HepG2 (cell line): Measurements from ENCODE around the gene ANAPC1. TPM values are rescaled to one million over a fixed set of nuclear protein-coding genes. Genes with fewer than 3 reads are reported as not detected.

Source experiments
- ATAC-seq: fragments of 200-7000 bp; cut with Tn5 transposase; 3 replicates; pipeline ENCODE4 v1.9.1; 2020; ENCODE audit warnings: mild to moderate bottlenecking, moderate library complexity
- BruUV-seq: library from RNA; stranded (reverse); fragments of 400-500 nt; replicated peaks from 2 replicates; lab custom pipeline; 2021; lab: Mats Ljungman, UMichigan
- CTCF ChIA-PET: fragments of 300-600 bp; formaldehyde crosslinking; extraction: SDS; loops from one replicate; lab custom pipeline; 2021; ENCODE audit warnings: low total read pairs, inconsistent platforms, low intra/inter-chr PET ratio; lab: Yijun Ruan, JAX
- POLR2A ChIA-PET: fragments of 350-600 bp; sonication (Branson Sonifier 250); formaldehyde crosslinking; loops from one replicate; lab custom pipeline; 2020; ENCODE audit warnings: antibody characterized with exemption, inconsistent platforms; lab: Yijun Ruan, JAX
- DNase-seq: peaks from one replicate; pipeline ENCODE4 v3.0.0-alpha.2; 2015; ENCODE audit warnings: low spot score
- FAIRE-seq: peaks from 3 replicates; lab custom pipeline; 2011; peaks lifted over from hg19 to GRCh38; lab: Jason Lieb, UNC
- H2AFZ ChIP-seq: one replicate; pipeline ENCODE4 v1.6.1; 2011; ENCODE audit warnings: low read length, inconsistent platforms
- H3K27ac ChIP-seq: fragments of 300-600 bp; 3 replicates; pipeline ENCODE4 v1.8.0; 2011; ENCODE audit warnings: mixed run types, mild to moderate bottlenecking, mixed read lengths, low read length, inconsistent platforms; ENCODE audit not compliant: insufficient read depth; ENCODE audit errors: extremely low read length
- H3K27me3 ChIP-seq, 2 experiments: fragments of 200-600 bp in 1 of 2; 2 replicates in 1 of 2; 3 replicates in 1 of 2; pipeline versions ENCODE4 v1.6.0 to v1.8.0; 2011; ENCODE audit warnings: low read length in 2 of 2, mild to moderate bottlenecking in 2 of 2, moderate library complexity in 2 of 2, inconsistent platforms in 1 of 2; ENCODE audit not compliant: insufficient read depth in 2 of 2, control insufficient read depth in 1 of 2
- H3K36me3 ChIP-seq, 2 experiments: fragments of 200-600 bp in 1 of 2; replicated peaks in 1 of 2; 2 replicates in 1 of 2; 3 replicates in 1 of 2; pipeline versions ENCODE4 v1.5.1 to v1.8.0; 2011; ENCODE audit warnings: low read length in 2 of 2, inconsistent platforms in 1 of 2; ENCODE audit not compliant: insufficient read depth in 2 of 2, control insufficient read depth in 1 of 2
- H3K4me1 ChIP-seq: 2 replicates; pipeline ENCODE4 v1.5.1; 2012; ENCODE audit warnings: low read length, inconsistent platforms; ENCODE audit not compliant: insufficient read depth
- H3K4me2 ChIP-seq: 2 replicates; pipeline ENCODE4 v1.6.0; 2011; ENCODE audit warnings: low read depth, low read length, inconsistent platforms
- H3K4me3 ChIP-seq, 3 experiments: fragments of 200-600 bp in 1 of 3; sonication (generic), shearing (Covaris generic) in 1 of 3; replicated peaks in 1 of 3; 2 replicates each; pipeline ENCODE4 v1.5.1; 2011 to 2016; ENCODE audit warnings: low read length in 3 of 3, inconsistent platforms in 2 of 3, low read depth in 2 of 3, mild to moderate bottlenecking in 2 of 3, control low read depth in 1 of 3, mixed read lengths in 1 of 3; ENCODE audit not compliant: insufficient read depth in 1 of 3
- H3K79me2 ChIP-seq: one replicate; pipeline ENCODE4 v1.6.1; 2011; ENCODE audit warnings: low read length, inconsistent platforms; ENCODE audit not compliant: insufficient read depth
- H3K9ac ChIP-seq: 2 replicates; pipeline ENCODE4 v1.6.0; 2011; ENCODE audit warnings: mild to moderate bottlenecking, low read depth, low read length, inconsistent platforms; ENCODE audit not compliant: insufficient read depth
- H3K9me3 ChIP-seq: 2 replicates; pipeline ENCODE4 v1.5.1; 2012; ENCODE audit warnings: mild to moderate bottlenecking, low read length
- H4K20me1 ChIP-seq: 2 replicates; pipeline ENCODE4 v1.6.0; 2011; ENCODE audit warnings: inconsistent platforms, mild to moderate bottlenecking, low read length, moderate library complexity; ENCODE audit not compliant: insufficient read depth
- AGO2 ChIP-seq: fragments of 200-400 bp; formaldehyde crosslinking; optimal IDR thresholded peaks from 2 replicates; pipeline ENCODE3; 2017; ENCODE audit warnings: mild to moderate bottlenecking, low read depth, low read length, moderate library complexity
- MXD1 ChIP-seq: sonication (generic); formaldehyde crosslinking; IDR thresholded peaks from 2 replicates; pipeline ENCODE4 v1.4.0; 2020; ENCODE audit warnings: mild to moderate bottlenecking, missing genetic modification reagents
- NCOR1 ChIP-seq: fragments of 200-600 bp; sonication (generic); IDR thresholded peaks from 2 replicates; pipeline ENCODE4 v1.7.0; 2017; ENCODE audit warnings: antibody characterized with exemption, low read length, borderline replicate concordance
- NKX3-1 ChIP-seq: sonication (generic); formaldehyde crosslinking; IDR thresholded peaks from 2 replicates; pipeline ENCODE4 v1.5.0; 2020; ENCODE audit warnings: missing genetic modification reagents
- PAF1 ChIP-seq: IDR thresholded peaks from 2 replicates; pipeline ENCODE4 v1.6.1; 2016; ENCODE audit warnings: missing genetic modification reagents, missing compliant biosample characterization
- ZNF121 ChIP-seq: sonication (generic); formaldehyde crosslinking; IDR thresholded peaks from 2 replicates; pipeline ENCODE4 v1.5.0; 2020; ENCODE audit warnings: mild to moderate bottlenecking, missing genetic modification reagents
- ZNF558 ChIP-seq: sonication (generic); formaldehyde crosslinking; IDR thresholded peaks from 2 replicates; pipeline ENCODE4 v1.9.0; 2022; ENCODE audit warnings: mild to moderate bottlenecking, missing genetic modification reagents, borderline replicate concordance
- ZNF564 ChIP-seq: sonication (generic); formaldehyde crosslinking; IDR thresholded peaks from 2 replicates; pipeline ENCODE4 v1.8.1; 2023; ENCODE audit warnings: mild to moderate bottlenecking, missing genetic modification reagents
- ZNF781 ChIP-seq: sonication (generic); formaldehyde crosslinking; IDR thresholded peaks from 2 replicates; pipeline ENCODE4 v1.5.1; 2020; ENCODE audit warnings: borderline replicate concordance, mild to moderate bottlenecking, missing genetic modification reagents; ENCODE audit errors: not compliant biosample characterization
- WGBS: methylation state at CpG from one replicate; pipeline ENCODE4 v1.1.6; 2017; ENCODE audit warnings: low lambda C conversion rate; 5-methylcytosine and 5-hydroxymethylcytosine counted together
- in situ Hi-C: cut with HindIII; loops from 2 replicates; pipeline ENCODE4 v1.10.0; 2017; ENCODE audit warnings: low pct_unique_long_range_greater_than_20kb; ENCODE audit not compliant: extremely low pct_ligation_motif_present
- intact Hi-C: fragments of 100-400 bp; cut with micrococcal nuclease; formaldehyde crosslinking; loops from one replicate; pipeline ENCODE4 v1.10.0; 2022; ENCODE audit not compliant: unreplicated experiment
- polyA plus RNA-seq, 8 experiments: library from polyadenylated mRNA; depleted of rRNA in 3 of 8; stranded (reverse) in 7 of 8; unstranded in 1 of 8; fragments of >200 nt; fragmentation: Illumina TruSeq in 4 of 8; extraction: Trizol in 4 of 8; gene quantifications; 2 replicates each; pipeline versions ENCODE4 v1.2.1 to v1.2.3, GENCODE V29; 2011 to 2016; ENCODE audit warnings: low read depth in 4 of 8, missing spikeins in 1 of 8, mixed read lengths in 1 of 8; ENCODE audit not compliant: insufficient read depth in 1 of 8
- total RNA-seq, 5 experiments: library from RNA; depleted of rRNA; stranded (reverse); fragments of >200 nt; fragmentation: Illumina TruSeq; extraction: Trizol; gene quantifications; 2 replicates each; pipeline ENCODE4 v1.2.3, GENCODE V29; 2016; ENCODE audit warnings: low read depth in 1 of 5
- TF ChIP-seq, protein P1 (sequence below): sonication (generic); formaldehyde crosslinking; IDR thresholded peaks from 2 replicates; pipeline ENCODE4 v1.5.0; 2020; ENCODE audit warnings: missing genetic modification reagents

The ANAPC1 gene
- total and polyA plus RNA-seq, 2 of the 13 experiments (the other 11 are each of a cell fraction or from before 2014, with no cell fraction given) = 50.0 to 89.7 TPM

DNA sequence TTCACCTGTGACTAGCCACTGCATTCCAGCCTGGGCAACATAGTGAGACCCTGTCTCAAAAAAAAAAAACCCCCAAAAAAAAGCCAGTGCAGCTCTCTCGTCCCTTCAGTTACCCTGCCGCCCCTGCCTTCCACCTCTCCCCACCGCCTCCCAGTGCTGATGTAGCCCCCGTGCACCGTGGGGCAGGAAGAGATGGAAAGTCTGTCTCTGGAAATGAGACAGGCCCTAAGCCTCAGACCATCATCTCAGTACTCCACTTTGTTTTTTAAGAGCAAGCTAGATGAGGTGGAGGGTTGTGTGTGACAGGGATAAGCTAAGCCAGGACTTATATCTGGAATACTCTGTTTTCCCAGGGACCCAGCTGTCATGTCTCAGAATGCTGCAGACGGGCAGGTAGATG is 46.4 kb upstream of the ANAPC1 start:
- no peak overlapping the region for H3K4me2 ChIP-seq
- no peaks in the 10 kb centered on the region for H3K9me3 ChIP-seq
- no peaks in the 10 kb centered on the region for H4K20me1 ChIP-seq
- peaks cover 14 to 45% of the 10 kb centered on the region in 2 experiments for H3K36me3 ChIP-seq
- 96% methylated on average over 6 of the region's 6 CpGs for WGBS
- TF ChIP-seq PAF1 (no peak), MXD1 (no peak), NCOR1 (no peak), AGO2 (peak; percentile 54), ZNF781 (CRISPR knock-in tag) (no peak), ZNF558 (no peak), ZNF121 (CRISPR knock-in tag) (0 out of 2 replicates have a peak, but pooled peaks have one; percentile 49), NKX3-1 (no peak), ZNF564 (CRISPR knock-in tag) (no peak)
- TF ChIP-seq, protein P1, sequence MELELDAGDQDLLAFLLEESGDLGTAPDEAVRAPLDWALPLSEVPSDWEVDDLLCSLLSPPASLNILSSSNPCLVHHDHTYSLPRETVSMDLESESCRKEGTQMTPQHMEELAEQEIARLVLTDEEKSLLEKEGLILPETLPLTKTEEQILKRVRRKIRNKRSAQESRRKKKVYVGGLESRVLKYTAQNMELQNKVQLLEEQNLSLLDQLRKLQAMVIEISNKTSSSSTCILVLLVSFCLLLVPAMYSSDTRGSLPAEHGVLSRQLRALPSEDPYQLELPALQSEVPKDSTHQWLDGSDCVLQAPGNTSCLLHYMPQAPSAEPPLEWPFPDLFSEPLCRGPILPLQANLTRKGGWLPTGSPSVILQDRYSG = no peak
- no peak overlapping the region for H3K4me3 ChIP-seq
- ATAC-seq (no peak), FAIRE-seq (no peak), DNase-seq (no peak)
- CTCF ChIA-PET = no interaction called here
- BruUV-seq = no TSS peak
- H3K27ac ChIP-seq = no peak overlapping the region
- H3K27me3 ChIP-seq = no peaks in the 10 kb centered on the region
- peaks cover 17% of the 10 kb centered on the region for H3K79me2 ChIP-seq
- H3K9ac ChIP-seq = no peak overlapping the region
- intact Hi-C loops = no loop called here
- POLR2A ChIA-PET = no interaction called here
- no peak overlapping the region for H2AFZ ChIP-seq
- peaks cover 29% of the 10 kb centered on the region for H3K4me1 ChIP-seq
- in situ Hi-C loops = no loop called here
